Esophagus squamous epithelium (tissue), 4 donors: ENCODE results near the gene PLXNC1.

ENCODE experiments used
- POLR2A ChIP-seq, 4 donors: fragments of 450-650 bp; IDR thresholded peaks; one replicate each; pipeline ENCODE4 v1.6.1; 2017; ENCODE audit warnings: antibody characterized with exemption in 4 of 4, mild to moderate bottlenecking in 4 of 4, moderate library complexity in 3 of 4
- TF ChIP-seq, protein P1 (sequence below), 6 experiments: fragments of 450-650 bp in 4 of 6; fragments of 200-600 bp in 2 of 6; sonication (generic) in 2 of 6; IDR thresholded peaks; one replicate each; pipeline ENCODE4 v1.5.1; 2016 to 2019; ENCODE audit warnings: antibody characterized with exemption in 6 of 6, mild to moderate bottlenecking in 4 of 6, moderate library complexity in 4 of 6

DNA sequence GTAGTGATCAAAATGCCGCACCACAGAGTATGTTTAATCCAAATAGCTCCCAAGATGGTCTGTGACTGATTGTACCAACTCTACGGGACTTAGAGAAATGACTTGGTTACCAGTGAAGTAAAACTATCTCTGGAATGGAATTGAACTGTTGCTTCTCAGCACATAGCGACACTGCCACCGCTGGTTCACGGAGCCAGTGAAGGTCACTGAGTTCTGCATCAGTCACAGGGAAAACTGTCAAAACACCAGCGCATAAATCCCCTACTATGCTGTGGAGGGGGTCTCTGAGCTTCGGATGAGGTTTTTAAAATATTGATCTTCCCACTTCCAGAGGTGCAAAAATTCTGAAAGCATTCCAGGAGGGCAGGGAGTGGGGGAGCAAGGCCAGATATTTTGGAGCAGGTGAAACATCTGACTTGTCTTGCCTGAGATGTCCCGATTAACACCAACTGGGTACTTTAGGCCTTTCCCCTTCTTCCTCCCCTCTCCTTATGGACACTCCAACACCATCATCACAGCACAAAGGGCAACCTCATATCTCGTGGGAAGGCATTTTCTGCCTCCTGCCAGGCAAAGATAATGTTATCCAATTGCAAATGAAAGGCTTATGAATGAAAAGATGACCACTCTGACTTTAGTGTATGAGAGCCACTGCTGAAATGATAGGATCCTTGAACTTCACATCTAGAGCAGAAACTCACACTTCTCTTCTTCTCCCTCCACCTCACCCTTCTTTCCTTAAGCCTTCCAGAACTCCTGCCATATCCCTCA is 2.0 kb upstream of the PLXNC1 start:
- TF ChIP-seq, protein P1, sequence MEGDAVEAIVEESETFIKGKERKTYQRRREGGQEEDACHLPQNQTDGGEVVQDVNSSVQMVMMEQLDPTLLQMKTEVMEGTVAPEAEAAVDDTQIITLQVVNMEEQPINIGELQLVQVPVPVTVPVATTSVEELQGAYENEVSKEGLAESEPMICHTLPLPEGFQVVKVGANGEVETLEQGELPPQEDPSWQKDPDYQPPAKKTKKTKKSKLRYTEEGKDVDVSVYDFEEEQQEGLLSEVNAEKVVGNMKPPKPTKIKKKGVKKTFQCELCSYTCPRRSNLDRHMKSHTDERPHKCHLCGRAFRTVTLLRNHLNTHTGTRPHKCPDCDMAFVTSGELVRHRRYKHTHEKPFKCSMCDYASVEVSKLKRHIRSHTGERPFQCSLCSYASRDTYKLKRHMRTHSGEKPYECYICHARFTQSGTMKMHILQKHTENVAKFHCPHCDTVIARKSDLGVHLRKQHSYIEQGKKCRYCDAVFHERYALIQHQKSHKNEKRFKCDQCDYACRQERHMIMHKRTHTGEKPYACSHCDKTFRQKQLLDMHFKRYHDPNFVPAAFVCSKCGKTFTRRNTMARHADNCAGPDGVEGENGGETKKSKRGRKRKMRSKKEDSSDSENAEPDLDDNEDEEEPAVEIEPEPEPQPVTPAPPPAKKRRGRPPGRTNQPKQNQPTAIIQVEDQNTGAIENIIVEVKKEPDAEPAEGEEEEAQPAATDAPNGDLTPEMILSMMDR (IDR thresholded peaks at IDR 0.05): no peak
- no peak for TF ChIP-seq POLR2A (IDR thresholded peaks at IDR 0.05)
